ENCODE measurements around the gene HSFX3. TPM values are rescaled to one million over a fixed set of nuclear protein-coding genes. Genes with fewer than 3 reads are reported as not detected.
"Not testable (repeated sequence)": the region's sequence is repeated elsewhere in the genome, so short reads cannot be mapped to it uniquely, and the experiment has no call there.

The HSFX3 gene
- total RNA-seq, 1 experiment from 2014 or later, result not detected

- intact Hi-C loops (cut with micrococcal nuclease), result loop anchor here (2.0 kb wide), 1 partner anchor 45 kb away; no protein-coding TSS in a partner anchor
- H3K36me3 ChIP-seq (ENCODE audit: low read depth, low read length), result no peaks in the 10 kb centered on the region
- peak overlapping the region; percentile 97 for H3K4me2 ChIP-seq (ENCODE audit: low read length)
- H3K9ac ChIP-seq (ENCODE audit: low read length), result peak overlapping the region; percentile 89
- H3K79me2 ChIP-seq (ENCODE audit: low read length), result peaks cover 9% of the 10 kb centered on the region
- peak; percentile 77 for DNase-seq
- peak overlapping the region; percentile 90 for H3K4me3 ChIP-seq (ENCODE audit: low read length)
- POLR2A ChIA-PET (ENCODE audit: unreplicated experiment), result interaction anchor here (2.5 kb wide), 1 partner anchor 399 kb away, joined by 32 read pairs; the partner anchor contains the start of gene EOLA2
- TF ChIP-seq EZH2 (IDR thresholded peaks at IDR 0.05; ENCODE audit: low read length, unreplicated experiment), result no peak
- TF ChIP-seq EZH2phosphoT487 (IDR thresholded peaks at IDR 0.05; ENCODE audit: borderline replicate concordance, low read length), result no peak
- TF ChIP-seq CTCF (conservative IDR thresholded peaks at IDR 0.05; ENCODE audit: low read depth, low read length), result no peak
- peak overlapping the region; percentile 88 for H2AFZ ChIP-seq (ENCODE audit: low read length)
- H4K20me1 ChIP-seq (ENCODE audit: low read length), result no peaks in the 10 kb centered on the region
- no peaks in the 10 kb centered on the region for H3K27me3 ChIP-seq (ENCODE audit: low read length)
- BruUV-seq (replicated peaks), result no TSS peak
- H3F3A ChIP-seq (ENCODE audit: low read length, unreplicated experiment), result no peaks in the 10 kb centered on the region
- H3K9me3 ChIP-seq (ENCODE audit: low read length), result no peaks in the 10 kb centered on the region
- CTCF ChIA-PET, result interaction anchor here (0.6 to 1.0 kb wide), 3 partner anchors 12 to 79 kb away, joined by 3 to 4 read pairs (median 3); no protein-coding TSS in a partner anchor
- H3K9me2 ChIP-seq (replicated peaks; ENCODE audit: low read length), result no peaks in the 10 kb centered on the region
- peaks cover 8% of the 10 kb centered on the region; the same call in 1 of the 2 replicates for H3K4me1 ChIP-seq (ENCODE audit: insufficient read depth, low read length)
- H3K27ac ChIP-seq (ENCODE audit: low read length), result peak overlapping the region; percentile 91
- ATAC-seq, result peak; percentile 27
Measured at GRCh38 chrX:149540131-149540620, 9.5 kb downstream of the HSFX3 start.

GRCh38 chrX:149539283-149540130, 10.2 kb downstream of the HSFX3 start:
- intact Hi-C loops (cut with micrococcal nuclease), result loop anchor here (2.0 kb wide), 2 partner anchors 29 to 45 kb away; no protein-coding TSS in a partner anchor
- DNase-seq, result peak; percentile 88
- no peaks in the 10 kb centered on the region for H3K9me3 ChIP-seq (ENCODE audit: low read length)
- no peaks in the 10 kb centered on the region for H3K27me3 ChIP-seq (ENCODE audit: low read length)
- H4K20me1 ChIP-seq (ENCODE audit: low read length), result no peaks in the 10 kb centered on the region
- ChIA-PET POLR2A (ENCODE audit: unreplicated experiment) (interaction anchor here (0.9 to 2.5 kb wide), 2 partner anchors 12 to 400 kb away, joined by 3 to 32 read pairs; partner anchors contain the start of gene EOLA2), CTCF (interaction anchor here (0.8 to 1.2 kb wide), 2 partner anchors 12 to 52 kb away, joined by 3 to 4 read pairs; no protein-coding TSS in a partner anchor)
- peak overlapping the region; percentile 63 for H2AFZ ChIP-seq (ENCODE audit: low read length)
- peaks cover 9% of the 10 kb centered on the region for H3K79me2 ChIP-seq (ENCODE audit: low read length)
- H3K9me2 ChIP-seq (replicated peaks; ENCODE audit: low read length), result no peaks in the 10 kb centered on the region
- TF ChIP-seq CTCF (conservative IDR thresholded peaks at IDR 0.05; ENCODE audit: low read depth, low read length) (no peak), EZH2phosphoT487 (IDR thresholded peaks at IDR 0.05; ENCODE audit: borderline replicate concordance, low read length) (no peak), EZH2 (IDR thresholded peaks at IDR 0.05; ENCODE audit: low read length, unreplicated experiment) (no peak)
- ATAC-seq, result peak; percentile 62
- peak overlapping the region; percentile 66 for H3K9ac ChIP-seq (ENCODE audit: low read length)
- peaks cover 8% of the 10 kb centered on the region; the same call in 1 of the 2 replicates for H3K4me1 ChIP-seq (ENCODE audit: insufficient read depth, low read length)
- peak overlapping the region; percentile 84 for H3K4me2 ChIP-seq (ENCODE audit: low read length)
- H3K36me3 ChIP-seq (ENCODE audit: low read depth, low read length), result no peaks in the 10 kb centered on the region
- H3K27ac ChIP-seq (ENCODE audit: low read length), result peak overlapping the region; percentile 62
- BruUV-seq (replicated peaks), result no TSS peak
- H3K4me3 ChIP-seq (ENCODE audit: low read length), result peak overlapping the region; percentile 72
- H3F3A ChIP-seq (ENCODE audit: low read length, unreplicated experiment), result no peaks in the 10 kb centered on the region

- H3K36me3 ChIP-seq (ENCODE audit: low read depth, low read length); intact Hi-C loops (cut with micrococcal nuclease); H2AFZ ChIP-seq (ENCODE audit: low read length); DNase-seq; H3K27me3 ChIP-seq (ENCODE audit: low read length); H3K9me3 ChIP-seq (ENCODE audit: low read length); H4K20me1 ChIP-seq (ENCODE audit: low read length); CTCF ChIA-PET; H3K27ac ChIP-seq (ENCODE audit: low read length); H3K4me2 ChIP-seq (ENCODE audit: low read length); H3K9ac ChIP-seq (ENCODE audit: low read length); BruUV-seq (replicated peaks); H3K4me3 ChIP-seq (ENCODE audit: low read length); H3K4me1 ChIP-seq (ENCODE audit: insufficient read depth, low read length); POLR2A ChIA-PET (ENCODE audit: unreplicated experiment); H3F3A ChIP-seq (ENCODE audit: low read length, unreplicated experiment); ATAC-seq; H3K9me2 ChIP-seq (replicated peaks; ENCODE audit: low read length); H3K79me2 ChIP-seq (ENCODE audit: low read length): not testable (repeated sequence)
Measured at GRCh38 chrX:149537474-149537873, 12.2 kb downstream of the HSFX3 start.

- H3K9me2 ChIP-seq (replicated peaks; ENCODE audit: low read length); H2AFZ ChIP-seq (ENCODE audit: low read length); H3K36me3 ChIP-seq (ENCODE audit: low read depth, low read length); H3K9me3 ChIP-seq (ENCODE audit: low read length); intact Hi-C loops (cut with micrococcal nuclease); H3K4me1 ChIP-seq (ENCODE audit: insufficient read depth, low read length); DNase-seq; POLR2A ChIA-PET (ENCODE audit: unreplicated experiment); H4K20me1 ChIP-seq (ENCODE audit: low read length); H3K27me3 ChIP-seq (ENCODE audit: low read length); H3K9ac ChIP-seq (ENCODE audit: low read length); H3K79me2 ChIP-seq (ENCODE audit: low read length); H3K4me2 ChIP-seq (ENCODE audit: low read length); H3K27ac ChIP-seq (ENCODE audit: low read length); BruUV-seq (replicated peaks); H3K4me3 ChIP-seq (ENCODE audit: low read length); CTCF ChIA-PET; ATAC-seq; H3F3A ChIP-seq (ENCODE audit: low read length, unreplicated experiment): not testable (repeated sequence)
Measured at GRCh38 chrX:149534926-149535602, 14.7 kb downstream of the HSFX3 start.

Data from PC-3 (cell line).